Stomach smooth muscle (tissue), 2 donors: ENCODE results near the gene KCP.

Source experiments
- H3K27ac ChIP-seq: one replicate; pipeline ENCODE4 v1.7.0; 2013; ENCODE audit warnings: mild to moderate bottlenecking, low read length, inconsistent platforms
- H3K27me3 ChIP-seq, 2 donors: one replicate each; pipeline ENCODE4 v1.7.0; 2013; ENCODE audit warnings: low read length in 2 of 2; ENCODE audit not compliant: insufficient read depth in 2 of 2, control insufficient read depth in 1 of 2
- H3K36me3 ChIP-seq, 2 donors: one replicate each; pipeline ENCODE4 v1.7.0; 2013; ENCODE audit warnings: low read length in 2 of 2; ENCODE audit not compliant: control insufficient read depth in 2 of 2, insufficient read depth in 2 of 2
- H3K4me1 ChIP-seq: one replicate; pipeline ENCODE4 v1.7.0; 2013; ENCODE audit warnings: low read length; ENCODE audit not compliant: control insufficient read depth, insufficient read depth
- H3K4me3 ChIP-seq, 2 donors: one replicate each; pipeline ENCODE4 v1.7.0; 2013; ENCODE audit warnings: low read length in 2 of 2
- H3K9ac ChIP-seq, 2 donors: one replicate each; pipeline ENCODE4 v1.7.0; 2013; ENCODE audit warnings: low read length in 2 of 2, mild to moderate bottlenecking in 1 of 2
- H3K9me3 ChIP-seq, 2 donors: one replicate each; pipeline ENCODE4 v1.7.0; 2013; ENCODE audit warnings: low read length in 2 of 2; ENCODE audit not compliant: control insufficient read depth in 2 of 2
- donor health status: healthy.
- donor health status: Pancreatic carcinoma.

KCP gene

GRCh38 chr7:128931190-128931798 is 20.8 kb upstream of the KCP start:
- no peak overlapping the region for H3K9ac ChIP-seq
- no peaks in the 10 kb centered on the region for H3K4me1 ChIP-seq
- H3K27ac ChIP-seq, result no peak overlapping the region
- H3K9me3 ChIP-seq, result no peaks in the 10 kb centered on the region
- H3K27me3 ChIP-seq, result peaks cover 16 to 24% of the 10 kb centered on the region in 2 donors
- no peaks in the 10 kb centered on the region for H3K36me3 ChIP-seq
- H3K4me3 ChIP-seq, result no peak overlapping the region

- Histone ChIP-seq H3K9me3 (no peaks in the 10 kb centered on the region), H3K4me3 (no peak overlapping the region), H3K27me3 (peaks cover 11 to 23% of the 10 kb centered on the region in 2 donors), H3K27ac (no peak overlapping the region), H3K9ac (no peak overlapping the region), H3K36me3 (no peaks in the 10 kb centered on the region), H3K4me1 (no peaks in the 10 kb centered on the region)
These were observed 18.6 kb upstream of the KCP start for GRCh38 chr7:128928882-128929788.

GRCh38 chr7:128928159-128928813 is 17.8 kb upstream of the KCP start:
- Histone ChIP-seq H3K9ac (no peak overlapping the region), H3K4me1 (no peaks in the 10 kb centered on the region), H3K36me3 (no peaks in the 10 kb centered on the region), H3K27ac (no peak overlapping the region), H3K9me3 (no peaks in the 10 kb centered on the region), H3K4me3 (no peak overlapping the region), H3K27me3 (peaks cover 11 to 22% of the 10 kb centered on the region in 2 donors)

DNA sequence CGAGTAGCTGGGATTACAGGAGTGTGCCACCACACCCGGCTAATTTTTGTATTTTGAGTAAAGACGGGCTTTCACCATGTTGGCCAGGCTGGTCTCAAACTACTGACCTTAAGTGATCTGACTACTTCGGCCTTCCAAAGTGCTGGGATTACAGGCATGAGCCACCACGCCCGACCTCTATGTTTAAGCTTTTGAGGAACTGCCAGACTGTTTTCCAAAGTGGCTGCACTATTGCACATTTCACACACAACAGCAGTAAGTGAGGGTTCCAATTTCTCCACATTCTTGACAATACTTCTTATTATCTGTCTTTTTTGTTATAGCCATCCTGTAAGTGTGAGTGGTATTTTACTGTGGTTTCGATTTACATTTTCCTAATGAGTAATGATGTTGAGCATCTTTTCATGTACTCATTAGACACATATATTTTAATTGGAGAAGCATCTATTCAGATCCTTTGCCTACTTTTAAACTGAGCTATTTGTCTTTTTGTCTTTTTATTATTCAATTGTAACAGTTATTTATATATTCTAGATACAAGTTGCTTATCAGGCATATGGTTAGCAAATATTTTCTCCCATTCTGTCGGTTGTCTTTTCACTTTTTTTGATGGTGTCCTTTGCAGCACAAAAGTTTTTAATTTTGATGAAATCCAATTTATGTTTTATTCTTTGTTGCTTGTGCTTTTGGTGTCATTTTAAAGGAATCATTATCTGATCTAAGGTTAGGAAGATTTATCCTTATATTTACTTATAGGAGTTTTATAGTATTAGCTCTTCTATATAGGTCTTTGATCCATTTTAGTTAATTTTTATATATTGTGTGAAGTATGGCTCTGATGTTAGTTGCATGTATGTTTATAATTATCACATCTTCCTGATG is 14.4 kb upstream of the KCP start:
- Histone ChIP-seq H3K27me3 (peaks cover 3 to 14% of the 10 kb centered on the region in 2 donors), H3K4me3 (no peak overlapping the region), H3K27ac (no peak overlapping the region), H3K36me3 (no peaks in the 10 kb centered on the region), H3K9ac (no peak overlapping the region), H3K9me3 (no peaks in the 10 kb centered on the region), H3K4me1 (no peaks in the 10 kb centered on the region)

- H3K27me3 ChIP-seq, result peaks cover 0 to 10% of the 10 kb centered on the region in 2 donors
- no peak overlapping the region for H3K27ac ChIP-seq
- H3K36me3 ChIP-seq, result no peaks in the 10 kb centered on the region
- H3K9me3 ChIP-seq, result no peaks in the 10 kb centered on the region
- no peaks in the 10 kb centered on the region for H3K4me1 ChIP-seq
- H3K4me3 ChIP-seq, result no peak overlapping the region
- no peak overlapping the region for H3K9ac ChIP-seq
These were observed 12.9 kb upstream of the KCP start for GRCh38 chr7:128923411-128923800.

GRCh38 chr7:128922496-128923410 is 12.2 kb upstream of the KCP start:
- Histone ChIP-seq H3K27ac (no peak overlapping the region), H3K9ac (no peak overlapping the region), H3K27me3 (peaks cover 0 to 7% of the 10 kb centered on the region in 2 donors), H3K4me1 (no peaks in the 10 kb centered on the region), H3K36me3 (no peaks in the 10 kb centered on the region), H3K9me3 (no peaks in the 10 kb centered on the region), H3K4me3 (no peak overlapping the region)

- H3K4me3 ChIP-seq, result no peak overlapping the region
- H3K9me3 ChIP-seq, result no peaks in the 10 kb centered on the region
- H3K27ac ChIP-seq, result no peak overlapping the region
- H3K9ac ChIP-seq, result no peak overlapping the region
- H3K27me3 ChIP-seq, result peaks cover 0 to 11% of the 10 kb centered on the region in 2 donors
- no peaks in the 10 kb centered on the region for H3K4me1 ChIP-seq
- no peaks in the 10 kb centered on the region for H3K36me3 ChIP-seq
These were observed 11.4 kb upstream of the KCP start for GRCh38 chr7:128921866-128922440.

DNA sequence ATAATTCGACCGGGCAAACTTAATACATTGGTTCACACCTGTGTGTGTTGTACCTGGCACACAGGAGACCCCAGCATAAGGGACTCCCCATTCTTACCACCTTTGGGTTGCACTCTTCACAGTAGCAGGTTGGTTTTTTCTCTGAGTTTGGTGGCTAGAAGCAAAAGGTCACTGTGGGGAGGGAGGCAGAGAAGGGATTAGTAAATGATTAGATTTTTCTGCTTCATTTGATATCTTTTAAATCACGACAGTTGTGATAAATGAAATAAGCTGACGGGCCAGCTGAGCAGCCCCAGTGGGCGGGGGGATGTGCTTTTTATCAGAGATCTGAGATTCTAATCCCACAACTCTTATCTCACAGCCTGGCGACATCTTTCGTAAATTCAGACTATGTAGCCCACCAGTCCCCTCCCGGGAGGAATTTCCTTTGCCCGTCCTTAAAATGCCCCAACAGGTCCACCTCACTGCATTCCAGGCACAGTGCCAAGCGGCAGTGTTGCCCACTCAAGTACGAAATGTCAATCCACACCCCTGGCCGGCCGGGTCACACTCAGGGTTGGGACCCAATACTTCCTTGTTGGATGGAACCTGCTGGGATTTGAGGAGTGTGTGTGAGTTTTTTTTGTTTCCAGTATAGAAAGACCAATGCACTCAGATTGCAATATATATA is 10.5 kb upstream of the KCP start:
- Histone ChIP-seq H3K4me3 (no peak overlapping the region), H3K27me3 (peaks cover 8 to 12% of the 10 kb centered on the region in 2 donors), H3K36me3 (no peaks in the 10 kb centered on the region), H3K4me1 (no peaks in the 10 kb centered on the region), H3K9me3 (no peaks in the 10 kb centered on the region), H3K27ac (no peak overlapping the region), H3K9ac (no peak overlapping the region)
